HG02759 (cell line): ENCODE results near the gene AMDHD2.
A peak's percentile ranks its signal among the peaks of the same experiment; 100 is the strongest.

Source experiments
- ATAC-seq: cut with Tn5 transposase; IDR thresholded peaks from one replicate; pipeline ENCODE4 v1.9.1; 2021; ENCODE audit warnings: mild to moderate bottlenecking, moderate library complexity; ENCODE audit not compliant: unreplicated experiment

The AMDHD2 gene

GRCh38 chr16:2482708-2483534 is 37.2 kb upstream of the AMDHD2 start:
- no peak for ATAC-seq

DNA sequence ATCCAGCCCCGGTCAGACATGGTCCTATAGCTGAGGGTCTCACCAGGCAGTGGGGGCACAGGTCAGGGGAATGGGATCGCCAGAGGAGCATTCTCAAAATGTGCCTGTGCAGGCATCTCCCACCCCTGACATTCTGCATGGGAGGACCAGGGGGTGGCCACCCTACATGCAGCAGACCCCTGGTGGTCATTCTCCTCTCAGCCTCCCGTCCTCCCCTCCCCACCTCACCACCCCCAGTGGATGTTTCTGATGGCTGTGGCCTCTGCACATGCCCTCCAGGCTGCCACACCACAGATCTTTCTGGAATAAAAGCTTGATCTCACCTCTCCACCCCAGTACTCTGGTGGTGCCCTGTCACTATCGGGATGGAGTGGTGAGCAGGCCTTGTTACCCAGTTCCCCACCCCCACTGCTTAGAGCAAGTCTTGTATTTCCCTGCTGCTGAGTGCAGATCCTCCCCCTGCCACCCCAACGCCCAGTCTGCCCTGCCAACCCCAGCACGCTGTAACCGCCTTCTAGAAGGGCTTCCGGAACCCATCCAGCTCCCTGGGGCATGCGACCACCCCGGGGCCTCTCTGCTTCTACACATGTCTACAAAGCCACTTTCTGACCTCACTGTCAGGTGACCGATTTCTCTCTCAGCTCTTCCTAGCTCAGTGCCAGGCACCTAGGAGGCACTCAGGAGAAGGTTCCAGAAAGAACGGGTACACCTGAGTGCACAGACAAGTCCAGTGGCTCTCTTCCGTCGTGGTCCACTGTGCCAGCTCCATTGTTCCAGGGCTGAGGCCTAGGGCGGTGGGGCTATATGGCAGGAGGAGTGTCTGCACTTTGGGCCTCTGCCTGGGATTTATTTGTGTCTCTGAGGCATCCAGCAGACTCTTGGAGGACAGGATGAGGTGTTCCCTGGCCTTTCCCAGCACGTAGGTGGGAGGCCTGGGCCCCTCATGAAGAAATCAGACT is 36.0 kb upstream of the AMDHD2 start:
- ATAC-seq: no peak

GRCh38 chr16:2484898-2485508 is 35.2 kb upstream of the AMDHD2 start:
- ATAC-seq: no peak

- no peak for ATAC-seq
Observed at GRCh38 chr16:2485811-2486507, 34.2 kb upstream of the AMDHD2 start.

DNA sequence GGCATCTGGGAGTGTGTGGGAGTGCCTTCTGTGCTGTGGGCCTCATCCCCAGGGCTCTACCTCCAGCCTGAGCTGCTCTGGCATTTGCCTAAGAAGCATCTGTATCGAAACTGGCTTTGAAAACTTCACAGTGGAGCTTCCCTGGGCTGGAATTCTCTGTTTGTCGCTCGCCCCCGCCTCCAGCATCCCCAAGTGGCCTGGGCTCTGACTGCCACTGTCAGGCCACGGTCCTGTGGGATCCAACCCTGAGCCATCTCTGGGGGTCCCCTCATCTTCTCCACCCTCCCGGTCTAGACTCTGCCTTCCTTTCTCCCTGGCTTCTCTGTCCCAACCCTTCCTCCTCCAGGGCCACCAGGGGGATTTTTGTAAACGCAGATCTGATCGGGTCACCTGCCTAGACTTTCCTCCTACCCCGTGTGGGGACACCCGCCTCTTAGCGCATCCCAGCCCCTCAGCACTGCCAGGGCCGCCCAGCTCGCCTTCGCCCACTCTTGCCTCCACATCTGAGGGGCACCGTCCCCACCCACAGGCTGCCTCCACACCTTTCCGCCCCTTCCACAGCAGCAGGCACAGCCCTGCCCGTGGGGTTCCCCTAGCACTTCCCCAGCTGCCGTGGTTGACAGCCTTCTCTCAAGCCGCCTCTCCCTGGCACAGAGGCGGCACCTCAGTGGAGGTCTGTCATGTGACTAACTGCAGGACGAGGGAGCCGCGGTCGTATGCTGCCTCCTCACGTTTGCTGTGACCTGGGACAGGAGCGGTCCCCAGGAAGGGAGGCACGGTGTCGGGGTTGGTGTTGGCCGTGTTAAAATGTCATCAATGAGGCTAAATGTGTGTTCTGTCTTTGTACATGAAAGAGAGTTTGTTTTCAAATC is 33.3 kb upstream of the AMDHD2 start:
- peak; percentile 81 for ATAC-seq

- ATAC-seq: no peak
Observed at GRCh38 chr16:2487517-2487842, 32.7 kb upstream of the AMDHD2 start.

DNA sequence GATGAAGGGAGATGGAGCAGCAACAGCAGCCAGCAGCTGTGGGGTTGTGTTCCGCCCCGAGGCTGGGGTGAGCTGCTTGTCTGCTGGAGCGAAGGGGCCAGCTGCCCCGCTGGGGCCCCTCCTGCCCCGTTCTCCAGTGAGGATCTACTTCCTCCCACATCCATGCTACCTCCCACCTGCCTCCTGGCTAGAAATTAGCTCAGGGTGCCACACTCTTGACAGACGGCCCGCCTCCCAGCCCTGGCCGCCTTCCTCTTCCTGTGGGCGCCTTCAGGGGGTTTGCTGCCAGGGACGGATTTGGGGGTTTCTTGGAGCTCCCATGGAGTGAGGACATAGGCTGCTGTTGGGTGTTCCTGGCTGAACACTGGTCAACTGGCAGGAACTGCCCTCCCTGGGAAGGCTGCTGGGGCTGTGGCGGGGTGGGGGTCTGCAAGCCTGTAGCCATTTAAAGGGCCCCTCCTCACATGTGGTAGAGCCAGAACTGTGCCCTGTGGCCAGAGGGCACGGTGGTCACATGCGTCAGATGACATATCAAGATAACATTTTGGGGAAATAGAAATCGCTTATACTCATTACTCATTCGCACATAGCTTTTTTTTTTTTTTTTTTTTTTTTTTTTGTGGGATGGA is 32.2 kb upstream of the AMDHD2 start:
- ATAC-seq: no peak

GRCh38 chr16:2489581-2489980 is 30.6 kb upstream of the AMDHD2 start:
- no peak for ATAC-seq

DNA sequence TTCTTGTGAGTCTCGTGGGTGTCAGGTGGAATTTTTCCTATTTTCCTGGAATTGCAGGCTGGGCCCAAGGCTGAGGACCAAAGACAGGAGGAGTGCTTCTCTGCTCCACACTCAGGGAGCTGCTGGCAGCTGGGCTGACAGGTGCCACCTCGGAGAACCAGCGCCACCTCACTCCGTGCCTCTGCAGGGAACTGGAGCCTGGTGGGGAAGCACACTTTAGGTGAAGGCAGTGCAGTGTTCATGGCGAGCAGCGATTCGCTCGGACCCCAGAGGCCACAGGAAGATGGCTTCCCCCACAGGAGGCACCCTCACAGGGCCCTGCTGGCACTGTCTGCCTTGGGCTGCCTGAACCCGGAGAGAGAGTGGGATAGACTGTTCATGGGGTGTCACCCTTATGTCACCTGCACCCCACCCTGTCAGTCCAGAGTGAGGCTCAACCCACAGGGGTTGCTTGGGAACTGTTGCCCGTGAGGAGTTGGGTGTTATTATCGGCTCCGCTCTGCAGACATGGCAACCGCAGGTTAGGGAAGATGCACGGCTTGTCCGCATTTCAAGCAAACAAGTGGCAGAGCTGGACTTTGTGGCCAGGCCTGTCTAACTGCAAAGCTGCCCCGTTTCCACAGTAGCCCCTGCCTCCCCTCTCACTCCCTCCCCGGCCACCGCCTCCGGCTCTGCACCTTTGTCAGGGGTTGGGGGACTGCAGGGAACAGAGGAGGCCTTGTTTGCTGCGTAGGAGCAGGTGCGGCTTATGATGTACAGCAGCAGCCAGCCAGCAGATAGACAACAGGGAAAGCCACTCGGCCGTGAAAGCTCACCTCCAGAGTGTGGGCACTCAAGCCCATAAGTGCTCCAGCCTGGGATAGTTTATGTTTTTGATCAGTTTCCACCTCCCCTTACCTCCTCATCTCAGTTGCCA is 29.7 kb upstream of the AMDHD2 start:
- ATAC-seq: no peak

- ATAC-seq: no peak
Observed at GRCh38 chr16:2492292-2492691, 27.9 kb upstream of the AMDHD2 start.

DNA sequence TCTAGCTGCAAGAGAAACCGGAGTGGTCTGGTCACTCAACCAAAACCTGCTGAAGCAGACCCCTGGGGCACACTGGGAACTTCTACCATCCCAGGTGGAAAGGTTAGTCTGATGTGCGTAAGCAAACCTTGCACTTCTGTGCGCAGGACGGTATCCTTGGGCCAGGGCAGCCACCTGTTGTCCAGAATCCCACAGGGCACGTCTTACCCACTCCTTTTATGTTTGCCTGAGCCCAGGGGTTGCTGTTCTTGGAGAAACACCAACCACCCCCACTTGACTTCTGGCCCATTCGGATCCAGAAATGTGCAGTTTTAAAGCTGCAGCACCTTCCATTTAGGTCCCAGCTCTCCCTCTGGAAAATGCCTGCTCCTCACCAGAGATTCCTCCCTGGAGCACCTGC is 26.6 kb upstream of the AMDHD2 start:
- no peak for ATAC-seq

GRCh38 chr16:2494616-2495015 is 25.6 kb upstream of the AMDHD2 start:
- ATAC-seq: no peak

- no peak for ATAC-seq
Observed at GRCh38 chr16:2495041-2495440, 25.1 kb upstream of the AMDHD2 start.

GRCh38 chr16:2496223-2497115 is 23.7 kb upstream of the AMDHD2 start:
- ATAC-seq: no peak

GRCh38 chr16:2497116-2497630 is 23.0 kb upstream of the AMDHD2 start:
- no peak for ATAC-seq

DNA sequence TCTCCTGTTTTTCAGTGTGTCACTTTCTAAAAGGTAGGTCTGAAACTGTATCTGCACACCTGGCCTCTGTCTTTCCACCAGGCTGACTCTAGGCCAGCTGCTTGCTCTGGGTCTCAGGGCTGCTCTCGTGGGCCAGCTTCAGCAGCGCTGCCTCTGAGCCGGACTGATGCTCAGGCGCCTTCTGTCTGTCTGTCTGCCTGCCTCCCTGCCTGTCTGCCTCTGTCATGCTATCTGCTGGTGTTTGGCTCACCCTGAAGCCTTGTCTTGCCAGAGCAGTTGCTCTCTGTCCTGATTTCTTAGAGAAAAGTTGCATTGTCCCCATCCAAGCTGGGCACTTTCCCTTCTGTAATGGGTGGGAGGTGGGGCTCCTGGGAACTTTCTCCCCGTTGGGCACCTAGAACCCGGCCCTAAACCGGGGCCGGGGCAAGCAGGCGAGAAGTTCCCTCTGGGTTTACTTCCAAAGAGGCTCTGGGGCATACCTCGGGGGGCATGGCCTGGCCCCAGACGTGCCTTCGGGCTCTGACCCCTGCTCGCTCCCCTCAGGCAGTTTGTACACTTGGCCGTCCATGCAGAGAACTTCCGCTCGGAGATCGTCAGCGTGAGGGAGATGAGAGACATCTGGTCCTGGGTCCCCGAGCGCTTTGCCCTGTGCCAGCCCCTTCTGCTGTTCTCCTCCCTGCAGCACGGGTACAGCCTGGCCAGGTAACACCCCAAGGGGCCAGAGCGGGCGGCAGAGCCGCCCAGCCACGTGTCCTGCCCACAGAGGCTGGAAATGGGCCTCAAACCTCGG is 22.3 kb upstream of the AMDHD2 start:
- no peak for ATAC-seq
